Activated CD4-positive, alpha-beta memory T cell treated with anti-CD3 and anti-CD28 coated beads, Interleukin-2, amount 10 ng/mL, durations not matched to agents 7 days and 5 days (primary cell): ENCODE data around the gene CD79B. TPM values are rescaled to one million over a fixed set of nuclear protein-coding genes. Genes with fewer than 3 reads are reported as not detected.
"Not testable (repeated sequence)": the region's sequence is repeated elsewhere in the genome, so short reads cannot be mapped to it uniquely, and the experiment has no call there.

Source experiments
- CTCF ChIA-PET: fragments of 350-600 bp; sonication (Branson Sonifier 250); formaldehyde crosslinking; loops from one replicate; lab custom pipeline; 2021; ENCODE audit warnings: antibody characterized with exemption, inconsistent platforms; lab: Charles Lee
- POLR2A ChIA-PET: fragments of 350-600 bp; sonication (Branson Sonifier 250); formaldehyde crosslinking; loops from one replicate; lab custom pipeline; 2021; ENCODE audit warnings: antibody characterized with exemption; lab: Charles Lee
- DNase-seq: peaks from one replicate; pipeline ENCODE4 v3.0.0-alpha.2; 2020
- H3K27ac Mint-ChIP-seq: one replicate; pipeline ENCODE4 v1.8.0; 2021; ENCODE audit warnings: mild to moderate bottlenecking, mixed read lengths
- H3K27me3 Mint-ChIP-seq: one replicate; pipeline ENCODE4 v1.8.0; 2021; ENCODE audit warnings: mixed read lengths
- H3K36me3 Mint-ChIP-seq: one replicate; pipeline ENCODE4 v1.8.0; 2021; ENCODE audit warnings: low read depth, mixed read lengths
- H3K4me1 Mint-ChIP-seq: one replicate; pipeline ENCODE4 v1.8.0; 2021; ENCODE audit warnings: mixed read lengths
- H3K4me3 Mint-ChIP-seq: one replicate; pipeline ENCODE4 v1.8.0; 2021; ENCODE audit warnings: mild to moderate bottlenecking, mixed read lengths
- H3K9me3 Mint-ChIP-seq: one replicate; pipeline ENCODE4 v1.8.0; 2021; ENCODE audit warnings: mixed read lengths
- total RNA-seq, 2 experiments: library from RNA; stranded (reverse); gene quantifications; one replicate each; pipeline ENCODE4 v1.2.3, GENCODE V29; 2021

The CD79B gene
- total RNA-seq, 2 experiments from 2014 or later, result 48.6 to 50.2 TPM

DNA sequence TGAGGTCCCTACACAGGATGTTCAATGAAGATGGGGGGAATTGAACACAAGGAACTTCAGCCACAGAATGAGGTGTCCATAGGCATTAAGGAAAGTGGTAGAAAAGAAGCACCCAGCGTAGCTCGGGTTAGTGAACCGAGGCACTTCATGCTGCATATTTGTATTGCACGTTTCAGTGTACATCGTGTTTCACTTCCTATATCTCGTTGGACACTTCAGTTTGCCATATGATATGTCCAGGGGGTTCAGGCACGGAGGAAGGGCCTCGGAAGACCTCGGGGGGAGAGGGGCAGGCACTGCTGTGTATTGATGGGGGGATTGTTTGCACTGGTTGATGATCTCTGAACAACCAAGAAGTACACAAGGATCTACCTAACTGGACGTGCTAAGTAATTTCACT lies 16.4 kb downstream of the CD79B start:
- not testable (repeated sequence) for H3K4me3 Mint-ChIP-seq, H3K9me3 Mint-ChIP-seq, H3K4me1 Mint-ChIP-seq, H3K27ac Mint-ChIP-seq, DNase-seq, H3K36me3 Mint-ChIP-seq
- POLR2A ChIA-PET, result interaction anchor here (0.9 kb wide), 1 partner anchor 31 kb away, joined by 3 read pairs; no protein-coding TSS in a partner anchor
- CTCF ChIA-PET, result interaction anchor here (1.0 to 4.9 kb wide), 5 partner anchors 35 to 113 kb away, joined by 3 to 51 read pairs (median 4); partner anchors contain the start of gene ICAM2
- H3K27me3 Mint-ChIP-seq, result peaks cover 19% of the 10 kb centered on the region

- ChIA-PET CTCF (interaction anchor here (1.5 to 2.9 kb wide), 2 partner anchors 11 to 53 kb away, joined by 3 to 13 read pairs; no protein-coding TSS in a partner anchor), POLR2A (no interaction called here)
- Mint-ChIP-seq H3K27ac (no peak overlapping the region), H3K4me3 (no peak overlapping the region), H3K9me3 (no peaks in the 10 kb centered on the region), H3K4me1 (peaks cover 5% of the 10 kb centered on the region), H3K27me3 (peaks cover 18% of the 10 kb centered on the region), H3K36me3 (no peaks in the 10 kb centered on the region)
- no peak for DNase-seq
These were observed 17.7 kb downstream of the CD79B start for GRCh38 chr17:63914471-63914870.

GRCh38 chr17:63911657-63912100 lies 20.5 kb downstream of the CD79B start:
- no peaks in the 10 kb centered on the region for H3K4me1 Mint-ChIP-seq

GRCh38 chr17:63911041-63911635 lies 21.0 kb downstream of the CD79B start, which contains the start of gene CSHL1:
TSS of gene CSHL1 (minus strand) at chr17:63911258. CDS start at chr17:63911196, 62 bp downstream.
- ChIA-PET CTCF (interaction anchor here (0.7 to 3.9 kb wide), 22 partner anchors 8 to 380 kb away, joined by 3 to 34 read pairs (median 5); partner anchors contain the start of gene ICAM2), POLR2A (interaction anchor here (2.7 kb wide), 1 partner anchor 235 kb away, joined by 8 read pairs; no protein-coding TSS in a partner anchor)
- Mint-ChIP-seq H3K4me1 (no peaks in the 10 kb centered on the region), H3K36me3 (no peaks in the 10 kb centered on the region), H3K4me3 (no peak within 1 kb of the TSS), H3K27me3 (peaks cover 27% of the 10 kb centered on the region), H3K27ac (no peak within 1 kb of the TSS), H3K9me3 (no peaks in the 10 kb centered on the region)
- DNase-seq, result no peak

More at GRCh38 chr17:63911657-63912100, 20.5 kb downstream of the CD79B start:
- ChIA-PET CTCF (interaction anchor here (0.6 to 3.9 kb wide), 22 partner anchors 9 to 379 kb away, joined by 3 to 34 read pairs (median 6); partner anchors contain the start of gene ICAM2), POLR2A (interaction anchor here (2.7 kb wide), 1 partner anchor 234 kb away, joined by 8 read pairs; no protein-coding TSS in a partner anchor)
- Mint-ChIP-seq H3K4me3 (no peak overlapping the region), H3K9me3 (no peaks in the 10 kb centered on the region), H3K27me3 (peaks cover 27% of the 10 kb centered on the region), H3K27ac (no peak overlapping the region), H3K36me3 (no peaks in the 10 kb centered on the region)
- DNase-seq, result peak; percentile 69

- H3K27ac Mint-ChIP-seq, result no peak overlapping the region
- ChIA-PET POLR2A (interaction anchor here (2.7 kb wide), 1 partner anchor 236 kb away, joined by 8 read pairs; no protein-coding TSS in a partner anchor), CTCF (interaction anchor here (0.7 to 3.9 kb wide), 8 partner anchors 9 to 222 kb away, joined by 3 to 34 read pairs (median 17); partner anchors contain the start of gene ICAM2)
- H3K9me3 Mint-ChIP-seq, result no peaks in the 10 kb centered on the region
- peaks cover 22% of the 10 kb centered on the region for H3K27me3 Mint-ChIP-seq
- no peak overlapping the region for H3K4me3 Mint-ChIP-seq
- no peaks in the 10 kb centered on the region for H3K4me1 Mint-ChIP-seq
- no peaks in the 10 kb centered on the region for H3K36me3 Mint-ChIP-seq
- DNase-seq, result no peak
These were observed 22.0 kb downstream of the CD79B start for GRCh38 chr17:63910096-63910495.

DNA sequence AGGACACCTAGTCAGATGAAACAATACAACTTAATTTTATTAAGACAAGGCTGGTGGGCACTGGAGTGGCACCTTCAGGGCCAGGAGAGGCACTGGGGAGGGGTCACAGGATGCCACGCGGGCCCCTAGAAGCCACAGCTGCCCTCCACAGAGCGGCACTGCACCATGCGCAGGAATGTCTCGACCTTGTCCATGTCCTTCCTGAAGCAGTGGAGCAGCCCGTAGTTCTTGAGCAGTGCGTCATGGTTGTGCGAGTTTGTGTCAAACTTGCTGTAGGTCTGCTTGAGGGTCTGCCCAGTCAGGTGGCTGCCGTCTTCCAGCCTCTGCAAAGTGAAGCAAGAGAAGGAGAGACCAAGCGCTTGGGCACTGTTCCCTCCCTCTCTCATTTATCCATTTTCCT lies 22.5 kb downstream of the CD79B start:
- H3K27ac Mint-ChIP-seq, DNase-seq, H3K4me3 Mint-ChIP-seq, H3K4me1 Mint-ChIP-seq, H3K36me3 Mint-ChIP-seq, H3K9me3 Mint-ChIP-seq, POLR2A ChIA-PET: not testable (repeated sequence)
- peaks cover 22% of the 10 kb centered on the region for H3K27me3 Mint-ChIP-seq
- CTCF ChIA-PET, result interaction anchor here (3.9 kb wide), 1 partner anchor 116 kb away, joined by 21 read pairs; no protein-coding TSS in a partner anchor

DNA sequence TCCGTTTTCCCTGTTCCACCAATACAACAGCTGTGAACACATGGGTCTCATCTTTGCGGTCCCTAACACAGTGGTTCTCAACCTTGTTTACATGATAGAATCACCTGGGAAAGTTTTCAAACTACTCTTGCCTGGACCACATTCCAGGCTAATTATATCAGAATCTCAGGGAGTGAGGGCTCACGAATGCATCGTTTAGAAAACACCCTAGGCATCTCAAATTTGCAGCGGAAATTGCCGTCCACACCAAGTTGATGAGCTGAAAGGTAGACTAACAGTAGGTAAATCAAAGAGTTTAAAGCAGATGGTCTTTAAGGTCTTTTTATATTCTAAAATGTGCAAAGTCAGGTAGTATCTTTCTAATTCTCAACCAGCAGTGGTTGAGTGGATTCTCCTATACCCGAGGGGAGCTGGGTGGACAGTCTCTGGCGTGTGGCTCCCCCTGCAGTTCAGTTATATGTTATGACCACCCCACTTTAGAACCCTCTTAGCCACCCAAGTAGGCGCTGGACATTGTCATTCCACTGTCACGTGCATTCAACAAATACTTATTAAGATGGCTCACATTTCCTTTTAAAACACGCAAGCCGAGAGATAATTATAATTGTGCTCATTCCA lies 24.9 kb downstream of the CD79B start:
- not testable (repeated sequence) for H3K27ac Mint-ChIP-seq, DNase-seq, H3K36me3 Mint-ChIP-seq, H3K9me3 Mint-ChIP-seq, H3K4me3 Mint-ChIP-seq, H3K4me1 Mint-ChIP-seq
- peaks cover 27% of the 10 kb centered on the region for H3K27me3 Mint-ChIP-seq
- ChIA-PET CTCF (interaction anchor here (1.0 to 2.4 kb wide), 5 partner anchors 17 to 226 kb away, joined by 3 to 10 read pairs (median 4); partner anchors contain the start of gene ERN1), POLR2A (interaction anchor here (1.0 kb wide), 1 partner anchor 113 kb away, joined by 4 read pairs; the partner anchor contains the start of gene ICAM2)

DNA sequence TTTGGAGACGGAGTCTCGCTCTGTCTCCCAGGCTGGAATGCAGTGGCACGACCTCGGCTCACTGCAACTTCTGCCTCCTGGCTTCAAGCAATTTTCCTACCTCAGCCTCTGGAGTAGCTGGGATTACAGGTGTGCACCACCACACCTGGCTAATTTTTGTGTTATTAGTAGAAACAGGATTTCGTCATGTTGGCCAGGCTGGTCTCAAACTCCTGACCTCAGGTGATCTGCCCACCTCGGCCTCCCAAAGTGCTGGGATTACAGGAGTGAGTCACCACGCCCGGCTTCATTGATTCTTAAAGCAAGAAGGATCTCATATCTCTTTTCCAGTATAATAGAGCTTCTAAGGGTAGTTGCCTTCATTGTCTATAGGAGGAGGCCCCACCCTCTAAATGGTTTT lies 27.3 kb downstream of the CD79B start:
- peaks cover 38% of the 10 kb centered on the region for H3K27me3 Mint-ChIP-seq
- H3K9me3 Mint-ChIP-seq, H3K27ac Mint-ChIP-seq, H3K4me3 Mint-ChIP-seq, POLR2A ChIA-PET, DNase-seq, H3K36me3 Mint-ChIP-seq, H3K4me1 Mint-ChIP-seq: not testable (repeated sequence)
- CTCF ChIA-PET, result interaction anchor here (0.6 to 5.1 kb wide), 9 partner anchors 11 to 387 kb away, joined by 3 to 34 read pairs (median 3); no protein-coding TSS in a partner anchor

GRCh38 chr17:63903787-63904201 lies 28.3 kb downstream of the CD79B start:
- Mint-ChIP-seq H3K4me1 (peaks cover 13% of the 10 kb centered on the region), H3K27me3 (peaks cover 30% of the 10 kb centered on the region)
- DNase-seq, result peak; percentile 32
- H3K9me3 Mint-ChIP-seq, H3K4me3 Mint-ChIP-seq, H3K36me3 Mint-ChIP-seq, H3K27ac Mint-ChIP-seq: not testable (repeated sequence)
- CTCF ChIA-PET, result interaction anchor here (0.6 to 5.1 kb wide), 10 partner anchors 9 to 230 kb away, joined by 3 to 34 read pairs (median 6); no protein-coding TSS in a partner anchor
- POLR2A ChIA-PET, result interaction anchor here (1.4 kb wide), 1 partner anchor 226 kb away, joined by 3 read pairs; the partner anchor contains the start of gene ERN1

DNA sequence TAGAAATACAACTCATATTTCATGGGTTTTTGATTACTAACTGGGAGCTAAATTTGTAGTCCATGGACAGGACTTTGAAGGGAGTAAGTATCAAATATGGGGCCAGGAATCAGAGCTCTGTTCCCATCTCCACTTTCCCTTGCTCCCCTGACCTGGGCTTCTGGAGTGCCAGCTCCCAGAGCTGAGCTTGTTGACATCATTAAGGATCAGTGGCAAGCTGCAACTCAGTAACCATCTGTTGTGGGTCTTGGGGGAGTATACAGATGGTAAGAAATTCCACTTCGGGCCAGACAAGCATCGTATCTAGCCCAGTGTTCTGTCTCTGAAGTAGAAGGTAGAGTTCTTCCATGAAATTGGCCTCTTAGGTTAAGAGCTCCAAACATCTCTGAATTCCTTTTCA lies 30.2 kb downstream of the CD79B start:
- not testable (repeated sequence) for H3K4me3 Mint-ChIP-seq, H3K9me3 Mint-ChIP-seq, H3K36me3 Mint-ChIP-seq, DNase-seq, H3K27ac Mint-ChIP-seq
- POLR2A ChIA-PET, result interaction anchor here (1.4 kb wide), 1 partner anchor 33 kb away, joined by 3 read pairs; no protein-coding TSS in a partner anchor
- CTCF ChIA-PET, result interaction anchor here (0.6 to 5.1 kb wide), 13 partner anchors 9 to 432 kb away, joined by 3 to 34 read pairs (median 4); partner anchors contain the start of gene CSHL1
- H3K4me1 Mint-ChIP-seq, result peaks cover 13% of the 10 kb centered on the region
- H3K27me3 Mint-ChIP-seq, result peaks cover 19% of the 10 kb centered on the region

GRCh38 chr17:63898899-63899798 lies 33.0 kb downstream of the CD79B start:
- CTCF ChIA-PET, result interaction anchor here (0.8 to 1.5 kb wide), 4 partner anchors 10 to 13 kb away, joined by 3 to 5 read pairs (median 3); no protein-coding TSS in a partner anchor
- H3K27ac Mint-ChIP-seq, H3K36me3 Mint-ChIP-seq, H3K4me3 Mint-ChIP-seq, H3K9me3 Mint-ChIP-seq, POLR2A ChIA-PET: not testable (repeated sequence)
- peaks cover 20% of the 10 kb centered on the region for H3K27me3 Mint-ChIP-seq
- peak; percentile 43 for DNase-seq
- peaks cover 13% of the 10 kb centered on the region for H3K4me1 Mint-ChIP-seq
